OCI-LY7 (cell line): ENCODE measurements around the gene PGPEP1.

Experiments used
- CTCF ChIP-seq: fragments of 200-600 bp; sonication (generic); conservative IDR thresholded peaks from 2 replicates; pipeline ENCODE4 v1.5.1; 2014; ENCODE audit warnings: mild to moderate bottlenecking, antibody characterized with exemption, low read length, moderate library complexity, mixed read lengths
- EZH2phosphoT487 ChIP-seq: fragments of 200-600 bp; sonication (generic); IDR thresholded peaks from 2 replicates; pipeline ENCODE4 v1.6.1; 2018; ENCODE audit warnings: low read depth, borderline replicate concordance, mild to moderate bottlenecking, mixed run types, antibody characterized with exemption, low read length, moderate library complexity, mixed read lengths

- TF ChIP-seq CTCF: peak; percentile 84
- no peak for TF ChIP-seq EZH2phosphoT487
Measured at GRCh38 chr19:18408053-18408476, 67.7 kb downstream of the PGPEP1 start.
